DMS53 treated with DMSO at 0.1 percent for 48 hours (cell line): ENCODE data around the gene LRRC71.

Source experiments
- DNase-seq: peaks from one replicate; lab custom pipeline; 2025; ENCODE audit not compliant: unreplicated experiment; lab: John Stamatoyannopoulos, UW

LRRC71 gene

DNA sequence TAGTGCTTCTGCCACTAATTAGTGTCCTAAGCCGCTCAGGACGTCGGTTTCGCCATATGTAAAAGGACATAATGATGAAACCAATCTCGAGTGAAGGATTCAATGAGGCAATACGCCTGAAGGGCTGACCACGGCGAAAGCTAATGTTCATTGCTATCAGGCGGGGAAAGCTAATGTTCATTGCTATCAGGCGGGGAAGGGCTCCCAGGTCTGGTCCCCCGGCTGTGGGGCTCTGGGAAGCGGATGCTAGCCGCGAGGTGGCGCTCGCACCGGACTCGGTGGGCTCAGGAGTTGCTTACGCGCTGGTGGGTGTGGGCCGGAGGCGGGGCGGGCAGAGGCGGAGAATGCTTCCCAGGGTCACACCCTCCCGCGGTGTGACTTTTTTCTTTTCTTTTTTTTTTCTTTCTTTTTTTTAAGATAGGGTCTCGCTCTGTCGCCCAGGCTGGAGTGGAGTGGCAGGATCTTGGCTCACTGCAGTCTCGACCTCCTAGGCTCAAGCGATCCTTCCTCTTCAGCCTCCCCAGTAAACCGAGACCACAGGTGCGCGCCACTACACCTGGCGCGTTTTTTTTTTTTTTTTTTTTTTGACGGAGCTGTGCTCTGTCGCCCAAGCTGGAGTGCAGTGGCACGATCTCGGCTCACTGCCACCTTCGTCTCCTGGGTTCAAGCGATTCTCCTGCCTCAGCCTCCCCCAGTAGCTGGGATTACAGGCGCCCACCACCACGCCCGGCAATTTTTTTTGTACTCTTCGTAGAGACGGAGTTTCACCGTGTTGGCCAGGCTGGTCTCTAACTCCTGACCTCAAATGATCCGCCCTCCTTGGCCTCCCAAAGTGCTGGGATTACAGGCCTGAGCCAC lies 28.0 kb upstream of the LRRC71 start:
- peak; percentile 54 for DNase-seq

DNA sequence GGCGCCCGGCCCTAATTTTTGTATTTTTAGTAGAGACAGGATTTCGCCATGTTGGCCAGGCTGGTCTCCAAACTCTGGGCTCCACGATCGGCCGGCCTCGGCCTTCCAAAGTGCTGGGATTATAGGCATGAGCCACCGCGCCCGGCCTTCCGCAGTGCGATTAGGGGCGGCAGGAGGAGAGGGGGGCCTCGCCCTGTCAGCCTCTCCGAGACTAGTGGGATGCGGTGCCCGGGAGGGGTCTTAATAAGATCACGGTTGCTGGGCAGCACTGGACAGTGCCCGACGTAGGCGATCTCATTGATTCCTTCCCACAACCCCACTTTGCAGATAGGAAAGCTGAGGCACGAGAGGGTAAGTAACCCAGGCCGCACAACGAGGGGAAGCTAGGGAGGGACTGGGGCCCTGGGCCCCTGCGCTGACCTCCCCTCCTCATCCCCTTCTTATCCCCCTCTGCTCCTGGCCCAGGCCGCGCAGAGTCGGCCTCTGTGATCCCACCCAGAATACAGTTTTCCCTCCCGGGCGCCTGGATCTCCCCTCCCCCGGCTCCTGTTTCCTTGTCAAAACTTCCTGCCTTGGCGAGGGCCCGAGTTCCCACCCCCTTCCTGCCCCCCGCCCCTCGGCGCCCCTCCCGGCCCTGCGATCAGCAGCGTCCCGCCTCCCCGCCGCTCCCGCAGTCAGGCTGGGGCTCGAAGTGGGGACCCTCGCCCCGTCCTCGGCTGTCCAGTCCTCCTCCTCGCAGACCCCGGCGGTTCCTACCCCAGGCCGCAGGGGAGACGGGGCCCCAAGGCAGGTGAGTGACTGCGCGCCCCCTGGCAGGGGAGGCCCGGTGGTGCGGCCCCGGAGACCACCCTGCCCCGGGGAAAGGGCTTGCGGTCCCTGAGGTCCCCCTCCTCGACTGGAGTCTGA lies 27.1 kb upstream of the LRRC71 start, which contains the start of gene PEAR1:
PEAR1 (plus strand) TSS at position 671 of the 906 bp plus-strand sequence. CDS start 10,209 bp downstream, outside the sequence.
- DNase-seq, result no peak

DNA sequence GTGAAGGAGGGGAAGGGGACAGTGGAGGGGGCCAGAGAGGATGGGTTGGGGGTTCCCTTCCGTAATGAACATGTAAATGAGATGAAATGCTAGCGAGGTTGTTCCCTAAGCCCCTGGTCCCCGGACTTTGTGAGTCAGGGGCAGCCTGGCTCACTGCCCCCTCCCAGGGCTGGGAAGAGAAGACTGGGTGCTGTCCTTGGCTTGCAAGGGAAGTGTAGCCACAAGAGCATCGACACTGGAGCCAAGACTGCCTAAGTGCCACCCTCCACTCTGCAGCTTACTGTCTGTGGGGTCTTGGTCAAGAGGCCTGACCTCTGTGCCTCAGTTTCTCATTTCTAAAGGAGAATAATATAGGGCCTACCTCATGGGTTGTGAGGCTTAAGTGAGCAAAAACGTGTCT lies 26.4 kb upstream of the LRRC71 start:
- DNase-seq, result no peak

DNA sequence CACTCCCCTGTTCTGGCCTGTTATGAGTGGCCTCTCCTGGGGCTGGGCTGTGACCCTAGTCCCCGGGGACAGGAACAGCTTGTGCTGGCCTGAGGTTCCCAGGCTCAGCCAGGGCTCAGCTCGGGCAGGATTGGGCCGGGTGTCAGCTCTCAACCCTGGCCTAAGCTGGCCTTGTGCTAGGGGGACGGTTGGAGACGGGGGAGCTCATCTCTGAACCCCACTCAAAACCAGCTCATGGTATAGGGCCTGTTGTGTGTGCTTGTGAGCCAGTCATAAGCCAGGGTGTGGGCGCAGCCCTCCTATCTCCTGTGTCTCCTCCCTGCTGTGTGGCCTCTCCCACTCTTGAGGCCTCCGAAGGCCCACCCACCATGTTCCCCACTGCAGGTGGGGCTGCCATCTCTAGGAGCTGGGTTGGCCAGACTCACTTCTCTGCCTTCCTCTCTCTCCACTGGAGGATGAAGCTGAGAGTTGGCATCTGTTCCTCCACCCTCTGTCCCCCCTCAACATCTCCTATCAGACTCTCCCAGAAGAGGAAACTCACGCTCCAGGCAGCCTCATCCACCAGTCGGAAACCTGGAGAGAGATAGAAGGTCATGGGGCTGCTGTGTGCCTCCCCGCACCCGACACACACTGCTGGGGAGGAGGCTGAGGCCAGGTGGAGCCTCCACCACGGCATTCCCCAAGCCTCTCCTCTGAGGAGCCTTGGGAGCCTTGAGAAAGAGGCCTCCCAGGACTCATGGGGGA lies 25.5 kb upstream of the LRRC71 start:
- no peak for DNase-seq

DNA sequence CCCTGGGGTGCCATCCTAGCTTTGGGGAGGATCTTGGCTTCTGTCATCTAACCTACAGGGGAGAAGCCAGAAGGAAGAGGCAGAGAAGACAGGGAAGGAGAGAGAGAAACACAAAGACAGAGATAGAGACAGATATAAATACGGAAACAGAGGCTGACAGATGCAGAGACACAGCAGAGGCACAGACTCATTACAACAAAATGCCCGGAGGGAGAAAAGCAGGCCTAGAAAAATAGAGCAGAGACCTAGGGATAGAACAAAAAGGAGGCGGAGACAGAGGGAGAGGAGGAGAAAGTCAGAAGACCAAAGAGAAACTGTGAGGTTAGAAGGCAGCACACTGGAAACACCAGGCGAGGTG lies 25.0 kb upstream of the LRRC71 start:
- DNase-seq, result no peak

DNA sequence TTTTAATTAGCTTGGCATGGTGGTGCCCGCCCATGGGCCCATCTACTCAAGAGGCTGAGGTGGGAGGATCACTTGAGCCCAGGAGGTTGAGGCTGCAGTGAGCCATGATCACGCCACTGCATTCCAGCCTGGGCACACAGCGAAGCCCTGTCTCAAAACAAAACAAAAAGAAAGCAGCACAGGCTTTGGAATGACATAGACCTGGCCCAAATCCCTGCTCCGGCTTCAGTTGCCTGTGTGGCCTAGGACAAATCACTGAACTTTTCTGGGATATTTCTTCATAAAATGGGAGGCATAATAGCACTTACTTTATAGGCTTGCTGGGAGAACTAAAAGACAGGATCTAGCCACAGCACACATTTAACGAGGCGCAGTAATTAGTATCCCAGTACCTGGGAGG lies 24.5 kb upstream of the LRRC71 start:
- DNase-seq, result no peak

DNA sequence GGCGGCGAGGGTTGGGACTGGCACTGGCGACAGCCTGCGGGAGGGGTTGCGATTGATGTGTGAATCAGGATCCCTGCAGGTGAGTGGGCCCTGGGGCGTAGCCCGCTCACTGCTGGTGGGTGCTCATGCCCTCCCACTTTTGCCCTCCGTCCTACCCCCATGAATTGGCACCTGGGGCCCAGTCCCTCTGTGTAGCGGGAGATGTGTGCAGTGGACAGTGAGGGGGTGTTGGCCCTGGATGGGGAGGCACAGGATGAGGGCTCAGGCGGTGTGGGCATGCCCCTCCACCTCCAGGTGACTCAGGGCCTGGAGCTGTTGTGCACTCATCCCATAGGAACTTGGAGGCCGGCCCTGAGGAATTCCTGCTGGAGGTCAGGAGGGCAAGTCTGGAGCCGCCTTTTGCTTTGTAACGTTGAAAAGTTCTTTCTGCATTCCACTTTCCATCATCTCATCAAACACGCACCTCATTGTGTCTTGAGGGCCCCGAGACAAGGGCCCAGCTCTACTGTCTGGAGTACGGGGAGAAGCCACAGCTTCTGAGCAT lies 23.9 kb upstream of the LRRC71 start:
- DNase-seq, result no peak

DNA sequence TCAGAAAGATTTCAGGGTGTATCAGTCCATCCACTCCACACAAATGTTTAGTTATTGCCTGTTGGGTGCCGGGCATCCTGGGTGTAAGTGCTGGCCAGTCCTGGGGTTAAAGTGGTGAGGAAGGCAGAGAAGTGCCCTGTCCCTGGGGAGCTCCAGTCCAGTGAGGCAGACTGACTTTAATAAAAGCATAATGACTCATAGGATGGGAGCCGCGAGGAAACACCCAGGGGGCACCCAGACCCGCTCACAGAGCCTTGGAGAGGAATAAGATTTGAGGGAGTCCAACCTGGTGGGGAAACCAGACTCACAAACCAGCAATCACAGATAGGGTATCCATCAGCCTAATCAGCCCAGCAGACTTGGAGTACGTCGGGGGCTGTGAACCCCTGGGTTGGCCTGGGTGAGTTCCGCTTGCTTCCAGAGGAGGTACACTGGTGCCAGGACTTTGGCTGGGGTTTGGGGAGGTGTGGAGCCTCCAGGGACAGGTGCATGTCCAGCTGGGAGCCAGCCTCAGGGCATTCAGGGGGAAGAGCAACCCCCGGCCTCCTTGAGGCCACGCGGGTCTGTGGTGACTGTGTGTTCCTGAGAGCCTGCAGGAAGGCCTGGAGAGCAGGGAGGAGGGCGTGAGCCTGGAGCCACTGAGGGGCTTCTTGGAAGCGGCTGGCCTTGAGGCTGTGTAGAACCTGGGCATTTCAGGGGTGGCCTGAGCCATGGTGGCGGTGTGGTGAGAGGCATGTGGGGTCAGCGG lies 23.2 kb upstream of the LRRC71 start:
- DNase-seq, result no peak

DNA sequence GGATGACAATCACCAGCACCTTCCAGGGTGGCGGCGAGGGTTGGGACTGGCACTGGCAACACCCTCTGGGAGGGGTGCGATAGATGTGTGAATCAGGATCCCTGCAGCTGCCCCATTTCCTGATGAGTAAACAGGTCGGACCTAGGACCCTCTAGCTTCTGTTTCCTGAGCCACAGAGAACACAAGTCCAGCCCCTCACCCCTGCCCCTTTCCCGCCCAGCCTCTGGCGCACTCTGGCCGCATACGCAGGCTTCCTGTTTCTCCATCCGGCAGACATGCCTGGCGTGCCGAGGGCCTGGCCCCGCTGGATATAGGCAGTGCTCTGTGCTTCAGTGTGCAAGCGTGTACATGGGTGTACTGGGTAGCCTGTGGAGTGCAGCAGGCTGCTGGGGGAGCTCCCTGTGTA lies 22.3 kb upstream of the LRRC71 start:
- no peak for DNase-seq

DNA sequence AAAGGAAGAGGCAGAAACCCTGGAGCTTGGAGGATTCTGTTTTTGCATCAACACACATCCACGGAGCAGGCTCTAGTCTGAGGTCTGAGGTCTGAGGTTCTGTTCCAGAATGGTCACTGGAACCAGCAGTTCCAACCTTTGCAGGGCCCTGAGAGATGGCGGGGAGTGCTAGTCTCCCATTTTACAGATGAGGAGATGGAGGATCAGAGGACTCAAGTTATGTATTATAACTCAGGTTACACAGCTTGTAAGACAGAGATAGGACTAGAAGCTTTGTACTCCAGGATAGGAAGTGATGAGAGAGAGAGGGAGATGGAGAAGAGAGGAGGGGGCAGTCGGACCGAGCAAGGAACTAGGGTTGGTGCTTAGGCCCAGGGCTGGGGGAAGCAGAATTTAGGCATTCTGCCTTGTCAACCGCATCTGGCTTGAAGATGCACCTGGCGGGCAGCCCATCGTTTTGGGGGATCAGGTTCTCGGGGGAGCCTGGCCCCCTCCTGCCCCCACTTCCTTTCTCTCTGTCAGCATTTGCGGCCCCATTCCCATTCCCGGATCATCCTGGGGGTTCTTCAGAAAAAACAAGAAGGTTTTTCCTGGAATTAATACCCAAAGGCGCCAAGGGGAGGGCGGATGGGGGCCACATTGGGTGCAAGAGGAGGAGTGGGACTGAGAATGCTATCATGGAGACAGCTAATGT lies 21.3 kb upstream of the LRRC71 start:
- no peak for DNase-seq

DNA sequence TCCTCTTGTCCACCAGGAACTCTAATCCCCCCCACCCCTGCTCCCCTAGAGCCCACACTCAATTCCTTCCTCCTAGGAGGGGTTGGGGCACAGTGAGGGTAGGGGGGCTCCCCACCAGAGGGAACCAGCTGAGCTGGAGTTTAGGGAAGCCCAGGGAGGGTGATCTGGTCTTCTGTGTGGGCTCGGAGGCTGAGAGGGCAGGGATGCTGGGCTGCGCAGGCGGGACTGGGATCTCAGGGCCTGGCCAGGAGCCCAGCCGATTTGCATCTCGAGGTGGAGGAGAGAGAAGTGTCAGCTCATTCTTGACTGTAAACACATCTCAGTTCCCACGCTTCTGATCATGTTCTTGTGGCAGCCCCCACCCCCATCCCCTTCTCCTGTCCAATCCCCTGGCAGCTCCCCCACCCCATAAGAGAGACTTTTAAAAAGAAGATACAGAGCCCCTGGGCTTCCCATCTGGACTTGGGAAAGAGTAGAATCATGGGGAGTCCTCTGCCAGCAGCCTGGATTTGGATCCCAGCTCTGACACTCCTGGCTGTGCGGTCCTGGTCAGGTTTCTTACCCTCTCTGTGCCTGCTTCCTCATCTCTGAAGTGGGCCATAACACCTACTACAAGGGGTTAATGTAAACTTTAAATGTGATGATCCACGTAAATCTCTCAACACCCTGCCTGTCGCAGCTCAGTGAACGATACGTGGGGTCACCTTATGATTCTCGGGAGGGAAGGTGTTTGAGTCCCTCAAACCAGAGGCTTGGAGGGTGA lies 20.3 kb upstream of the LRRC71 start:
- DNase-seq, result no peak

DNA sequence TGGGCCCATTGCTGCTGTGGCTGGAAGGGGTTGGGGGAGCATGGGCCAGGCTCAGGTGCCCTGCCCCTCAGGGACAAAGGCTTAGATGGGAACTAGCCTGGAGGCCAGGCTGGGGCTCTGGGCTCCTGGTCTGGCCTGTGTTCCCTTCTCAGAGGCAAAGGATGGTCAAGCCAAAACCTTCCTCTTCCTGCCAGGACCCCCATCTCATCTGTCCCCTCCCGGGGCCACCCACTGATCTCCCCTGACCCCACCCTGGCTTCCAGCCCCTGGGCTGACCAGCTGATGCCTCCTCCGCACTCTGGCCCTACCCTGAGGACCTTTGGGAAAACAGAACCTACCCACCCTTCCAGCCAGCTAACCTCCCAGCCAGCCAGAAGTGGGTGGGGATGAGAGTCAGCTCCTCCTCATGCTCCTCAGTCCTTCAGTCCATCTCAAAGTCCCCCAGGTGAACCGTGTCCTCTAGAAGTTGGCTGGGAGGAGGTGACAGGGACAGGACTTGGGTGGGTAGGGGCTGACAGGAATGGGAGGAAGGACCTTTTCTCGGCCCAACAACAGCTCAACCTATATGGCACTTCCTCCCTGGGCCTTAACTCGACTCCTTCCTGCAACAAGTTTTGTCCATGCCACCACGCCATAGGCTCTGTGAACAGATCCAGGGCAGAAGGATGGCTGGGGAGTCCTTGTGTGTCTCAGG lies 19.4 kb upstream of the LRRC71 start:
- no peak for DNase-seq

DNA sequence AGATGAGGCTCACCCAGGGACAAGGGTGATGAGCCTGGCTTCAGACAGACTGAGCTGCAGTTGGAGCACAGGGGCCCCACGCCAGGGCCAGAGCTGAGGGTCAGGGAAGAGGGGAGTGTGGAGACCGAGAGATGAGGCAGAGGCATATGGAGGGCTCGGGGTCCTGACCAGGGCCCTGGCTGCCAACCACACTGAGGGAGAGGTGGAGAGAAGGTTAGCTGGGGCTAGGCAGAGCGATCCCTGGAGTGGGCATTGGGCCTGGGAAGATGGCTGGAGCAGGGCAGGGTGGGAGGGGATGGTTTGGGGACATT lies 18.9 kb upstream of the LRRC71 start:
- DNase-seq, result no peak

DNA sequence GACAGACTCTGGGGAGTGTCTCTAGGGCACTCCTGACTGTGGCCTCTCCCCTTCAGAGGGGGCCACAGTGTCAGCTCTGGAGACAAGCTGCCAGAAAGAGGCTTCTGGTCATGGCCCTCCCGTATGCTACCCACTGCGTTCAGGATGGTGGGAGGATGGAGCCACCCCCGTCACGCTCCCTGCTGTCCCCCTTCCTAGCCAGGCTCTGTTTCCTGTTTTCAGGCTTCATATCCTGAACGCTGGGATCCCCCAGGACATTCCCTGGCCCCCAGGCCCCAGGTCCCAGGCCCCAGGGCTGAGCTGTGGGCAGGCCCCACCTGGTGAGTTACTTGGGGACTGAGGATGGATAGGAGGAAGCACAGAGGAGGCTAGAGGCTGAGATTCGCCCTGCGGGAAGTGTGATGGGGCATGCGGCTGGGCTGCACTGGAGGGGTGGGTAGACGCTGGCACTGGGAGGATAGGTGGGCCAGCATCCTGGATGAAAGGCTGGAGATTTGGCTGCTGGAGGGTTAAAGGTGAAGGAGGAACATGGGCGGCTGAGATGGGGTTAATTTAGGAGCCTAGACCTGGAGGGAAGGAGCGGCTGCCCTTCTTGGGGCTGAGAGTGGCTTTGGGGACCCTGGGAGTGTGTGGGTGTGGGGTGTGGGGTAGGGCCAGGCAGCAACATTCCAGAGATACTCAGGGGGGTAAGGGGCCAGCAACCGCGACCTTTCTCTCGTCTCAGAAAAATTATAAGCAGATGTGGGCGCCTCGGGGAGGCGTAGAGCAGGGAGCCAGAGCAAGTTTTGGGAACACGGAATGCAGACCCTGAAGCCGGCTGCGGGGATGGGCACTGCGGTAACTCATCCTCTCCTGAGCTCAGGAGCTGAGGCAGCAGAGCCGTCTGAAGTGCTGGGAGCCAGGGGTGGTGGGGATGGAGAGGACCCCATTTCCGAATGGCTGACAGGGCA lies 18.2 kb upstream of the LRRC71 start:
- DNase-seq, result no peak

DNA sequence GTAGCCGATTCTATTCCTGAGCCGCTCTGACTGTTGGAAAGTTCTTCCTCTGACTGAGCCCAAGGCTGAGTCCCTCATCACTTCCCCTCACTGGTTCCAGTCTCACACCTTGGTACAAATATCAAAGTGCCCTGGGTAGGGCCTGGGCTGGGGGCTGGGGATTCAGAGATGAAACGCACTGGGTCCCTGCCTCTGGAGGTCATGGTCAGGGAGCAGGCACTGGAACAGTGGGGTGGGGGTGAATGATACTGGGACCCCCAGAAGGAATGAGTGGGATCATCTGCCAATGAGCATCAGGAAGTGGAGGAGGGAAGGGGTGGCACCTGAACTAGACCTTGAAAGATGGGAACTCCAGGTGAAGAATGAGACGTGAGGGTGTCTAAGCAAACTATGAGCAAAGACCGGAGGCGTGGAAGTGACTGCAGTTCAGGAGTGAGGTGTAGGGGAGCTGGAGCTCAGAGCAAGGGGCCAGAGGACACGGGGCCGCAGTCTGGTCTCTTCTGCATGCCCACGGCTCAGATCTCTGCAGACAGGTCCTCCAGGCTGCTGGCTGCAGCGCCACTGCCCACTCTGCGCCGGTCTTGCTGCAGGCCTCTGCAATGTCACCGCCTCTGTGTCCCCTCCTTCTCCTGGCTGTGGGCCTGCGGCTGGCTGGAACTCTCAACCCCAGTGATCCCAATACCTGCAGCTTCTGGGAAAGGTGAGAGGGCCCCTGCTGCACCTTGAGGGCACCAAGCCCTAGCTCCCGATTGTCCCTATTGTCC lies 16.9 kb upstream of the LRRC71 start:
- DNase-seq, result no peak

DNA sequence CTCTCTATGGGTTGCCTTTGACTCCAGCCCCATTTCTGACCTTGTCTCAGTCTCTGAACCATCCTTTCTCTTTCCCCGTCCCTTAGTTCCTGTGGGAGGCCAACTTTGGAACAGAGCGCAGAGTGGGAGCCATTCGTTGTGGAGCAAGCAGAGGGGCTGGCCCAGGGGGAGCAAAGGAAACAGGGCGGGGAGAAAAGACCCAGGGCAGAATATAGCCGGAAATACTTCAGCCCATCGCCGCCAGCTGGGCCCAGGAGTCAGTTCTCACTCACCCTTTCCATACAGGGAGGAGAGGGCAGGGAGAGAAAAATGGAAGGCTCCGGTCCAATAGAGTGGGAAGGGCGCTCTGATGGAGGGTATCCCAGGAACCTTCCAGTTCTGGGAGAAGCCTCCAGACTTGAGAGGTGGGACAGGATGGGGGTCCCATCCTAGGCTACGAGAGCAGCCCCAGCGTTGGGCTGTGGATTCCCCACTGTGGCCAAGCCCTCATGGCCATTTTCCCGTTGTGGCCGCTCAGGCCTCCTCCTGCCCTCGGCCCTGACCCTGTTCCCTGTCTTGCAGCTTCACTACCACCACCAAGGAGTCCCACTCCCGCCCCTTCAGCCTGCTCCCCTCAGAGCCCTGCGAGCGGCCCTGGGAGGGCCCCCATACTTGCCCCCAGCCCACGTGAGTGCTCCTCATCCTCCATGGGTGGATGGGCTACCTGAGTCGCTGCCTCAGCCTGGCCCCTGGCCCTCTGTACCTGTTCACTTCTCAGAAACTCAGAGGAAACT lies 16.1 kb upstream of the LRRC71 start:
- no peak for DNase-seq
